Calu3 (cell line): ENCODE results near the gene PLXNA4. TPM values are rescaled to one million over a fixed set of nuclear protein-coding genes. Genes with fewer than 3 reads are reported as not detected.

Experiments
- BruUV-seq: library from RNA; stranded (reverse); fragments of 400-500 nt; replicated peaks from 2 replicates; lab custom pipeline; 2021; lab: Mats Ljungman, UMichigan
- CTCF ChIA-PET: fragments of 300-600 bp; sonication (Branson Sonifier 250); formaldehyde crosslinking; loops from one replicate; lab custom pipeline; 2022; ENCODE audit warnings: antibody characterized with exemption; lab: Charles Lee
- DNase-seq: peaks from one replicate; pipeline ENCODE4 v3.0.0; 2022
- H3K27ac Mint-ChIP-seq: one replicate; pipeline ENCODE4 v1.8.0; 2022; ENCODE audit warnings: mixed read lengths; ENCODE audit not compliant: unreplicated experiment
- H3K27me3 Mint-ChIP-seq: one replicate; pipeline ENCODE4 v1.8.0; 2022; ENCODE audit warnings: mixed read lengths; ENCODE audit not compliant: unreplicated experiment
- H3K36me3 Mint-ChIP-seq: one replicate; pipeline ENCODE4 v1.8.0; 2022; ENCODE audit warnings: mild to moderate bottlenecking, moderate library complexity, mixed read lengths; ENCODE audit not compliant: insufficient read depth, unreplicated experiment
- H3K4me1 Mint-ChIP-seq: one replicate; pipeline ENCODE4 v1.8.0; 2022; ENCODE audit warnings: mild to moderate bottlenecking, low read depth, mixed read lengths; ENCODE audit not compliant: unreplicated experiment
- H3K4me3 Mint-ChIP-seq: one replicate; pipeline ENCODE4 v1.8.0; 2022; ENCODE audit warnings: mild to moderate bottlenecking, low read depth, moderate library complexity, mixed read lengths; ENCODE audit not compliant: unreplicated experiment
- H3K9me3 Mint-ChIP-seq: one replicate; pipeline ENCODE4 v1.8.0; 2022; ENCODE audit warnings: low read depth, mixed read lengths; ENCODE audit not compliant: unreplicated experiment
- intact Hi-C: fragments of 100-400 bp; cut with micrococcal nuclease; formaldehyde crosslinking; loops from one replicate; pipeline ENCODE4 v1.10.0; 2022; ENCODE audit not compliant: unreplicated experiment
- total RNA-seq: library from RNA; stranded (reverse); gene quantifications from 2 replicates; pipeline ENCODE4 v1.2.3, GENCODE V29; 2022
- TF ChIP-seq, protein P1 (sequence below): fragments of 200-600 bp; IDR thresholded peaks from one replicate; pipeline ENCODE4 v1.8.0; 2022; ENCODE audit warnings: antibody characterized with exemption; ENCODE audit not compliant: unreplicated experiment

Gene PLXNA4
- total RNA-seq, 1 experiment from 2014 or later, result not detected

DNA sequence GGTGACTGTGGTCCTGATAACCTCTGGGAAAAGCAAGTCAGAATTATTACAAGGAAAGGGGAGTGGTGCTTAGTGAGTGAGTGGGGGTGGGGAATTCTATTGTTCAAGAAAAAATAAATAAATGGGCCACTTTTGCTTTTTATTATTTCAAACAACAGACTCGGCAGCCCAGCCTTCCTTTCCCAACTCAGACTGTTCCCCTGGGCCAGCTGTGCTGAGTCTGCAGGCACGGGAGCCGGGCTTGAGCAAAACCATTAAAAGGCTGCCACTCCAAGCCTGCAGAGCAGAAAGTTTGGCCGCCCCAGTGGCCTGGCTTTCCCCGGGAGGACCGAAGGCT, 90.0 kb downstream of the PLXNA4 start:
- H3K4me1 Mint-ChIP-seq, result no peaks in the 10 kb centered on the region
- no TSS peak for BruUV-seq
- intact Hi-C loops, result no loop called here
- peaks cover 80% of the 10 kb centered on the region for H3K27me3 Mint-ChIP-seq
- DNase-seq, result no peak
- H3K36me3 Mint-ChIP-seq, result no peaks in the 10 kb centered on the region
- TF ChIP-seq, protein P1, sequence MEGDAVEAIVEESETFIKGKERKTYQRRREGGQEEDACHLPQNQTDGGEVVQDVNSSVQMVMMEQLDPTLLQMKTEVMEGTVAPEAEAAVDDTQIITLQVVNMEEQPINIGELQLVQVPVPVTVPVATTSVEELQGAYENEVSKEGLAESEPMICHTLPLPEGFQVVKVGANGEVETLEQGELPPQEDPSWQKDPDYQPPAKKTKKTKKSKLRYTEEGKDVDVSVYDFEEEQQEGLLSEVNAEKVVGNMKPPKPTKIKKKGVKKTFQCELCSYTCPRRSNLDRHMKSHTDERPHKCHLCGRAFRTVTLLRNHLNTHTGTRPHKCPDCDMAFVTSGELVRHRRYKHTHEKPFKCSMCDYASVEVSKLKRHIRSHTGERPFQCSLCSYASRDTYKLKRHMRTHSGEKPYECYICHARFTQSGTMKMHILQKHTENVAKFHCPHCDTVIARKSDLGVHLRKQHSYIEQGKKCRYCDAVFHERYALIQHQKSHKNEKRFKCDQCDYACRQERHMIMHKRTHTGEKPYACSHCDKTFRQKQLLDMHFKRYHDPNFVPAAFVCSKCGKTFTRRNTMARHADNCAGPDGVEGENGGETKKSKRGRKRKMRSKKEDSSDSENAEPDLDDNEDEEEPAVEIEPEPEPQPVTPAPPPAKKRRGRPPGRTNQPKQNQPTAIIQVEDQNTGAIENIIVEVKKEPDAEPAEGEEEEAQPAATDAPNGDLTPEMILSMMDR, result no peak
- H3K9me3 Mint-ChIP-seq, result no peaks in the 10 kb centered on the region
- no peak overlapping the region for H3K27ac Mint-ChIP-seq
- CTCF ChIA-PET, result no interaction called here
- no peak overlapping the region for H3K4me3 Mint-ChIP-seq

DNA sequence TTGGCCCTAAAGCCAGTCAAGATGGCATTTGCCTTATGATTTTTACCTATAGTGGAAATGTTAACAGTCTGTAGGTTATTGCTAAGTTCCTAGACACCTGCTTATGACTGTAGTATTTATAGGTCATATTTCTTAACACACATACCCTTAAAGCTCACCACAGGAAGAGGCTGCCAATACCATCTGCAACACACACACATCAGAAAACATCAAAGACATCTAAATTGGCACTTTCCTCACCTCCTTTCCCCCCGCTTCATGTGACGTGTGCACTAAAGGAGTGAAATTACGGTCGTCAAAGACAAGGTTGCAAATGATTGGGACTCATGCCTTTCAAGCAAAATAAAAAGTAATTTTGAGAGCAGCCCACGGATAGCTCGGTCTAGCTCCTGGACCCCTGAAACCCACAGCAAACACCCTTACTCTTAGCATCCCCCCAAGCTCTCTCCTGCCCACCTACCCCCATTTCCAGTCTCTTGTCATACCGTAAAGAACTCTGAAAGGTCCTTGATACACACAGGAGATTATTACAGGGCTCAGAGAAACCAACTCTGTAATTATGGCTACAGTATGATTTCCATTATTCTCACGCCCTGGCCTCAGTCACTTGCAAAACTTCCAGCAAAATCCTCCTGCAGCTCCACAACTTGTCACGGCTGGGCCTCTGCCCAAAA, 90.5 kb downstream of the PLXNA4 start:
- DNase-seq, result no peak
- peaks cover 77% of the 10 kb centered on the region for H3K27me3 Mint-ChIP-seq
- TF ChIP-seq, protein P1, result no peak
- no peak overlapping the region for H3K27ac Mint-ChIP-seq
- intact Hi-C loops, result no loop called here
- CTCF ChIA-PET, result interaction anchor here (0.6 kb wide), 1 partner anchor 390 kb away, joined by 6 read pairs; no protein-coding TSS in a partner anchor
- no peaks in the 10 kb centered on the region for H3K4me1 Mint-ChIP-seq
- H3K4me3 Mint-ChIP-seq, result no peak overlapping the region
- H3K36me3 Mint-ChIP-seq, result no peaks in the 10 kb centered on the region
- H3K9me3 Mint-ChIP-seq, result no peaks in the 10 kb centered on the region
- BruUV-seq, result no TSS peak

GRCh38 chr7:132485136-132485535, 91.1 kb downstream of the PLXNA4 start:
- Mint-ChIP-seq H3K27me3 (peaks cover 81% of the 10 kb centered on the region), H3K36me3 (no peaks in the 10 kb centered on the region), H3K27ac (no peak overlapping the region), H3K4me1 (no peaks in the 10 kb centered on the region), H3K9me3 (no peaks in the 10 kb centered on the region), H3K4me3 (no peak overlapping the region)
- CTCF ChIA-PET, result no interaction called here
- TF ChIP-seq, protein P1, result no peak
- BruUV-seq, result no TSS peak
- intact Hi-C loops, result no loop called here
- DNase-seq, result no peak

GRCh38 chr7:132482866-132483265, 93.4 kb downstream of the PLXNA4 start:
- CTCF ChIA-PET, result interaction anchor here (0.6 kb wide), 1 partner anchor 38 kb away, joined by 3 read pairs; no protein-coding TSS in a partner anchor
- H3K9me3 Mint-ChIP-seq, result no peaks in the 10 kb centered on the region
- peaks cover 79% of the 10 kb centered on the region for H3K27me3 Mint-ChIP-seq

More at GRCh38 chr7:132482866-132483265, 93.4 kb downstream of the PLXNA4 start:
- intact Hi-C loops, result no loop called here
- no TSS peak for BruUV-seq
- H3K4me1 Mint-ChIP-seq, result no peaks in the 10 kb centered on the region
- no peaks in the 10 kb centered on the region for H3K36me3 Mint-ChIP-seq
- no peak overlapping the region for H3K4me3 Mint-ChIP-seq
- no peak for DNase-seq
- no peak overlapping the region for H3K27ac Mint-ChIP-seq
- TF ChIP-seq, protein P1, result no peak
